Body of pancreas (tissue), 4 donors: ENCODE data around the gene WNT6.

Experiments
- CTCF ChIP-seq, 7 experiments: fragments of 450-650 bp in 4 of 7; fragments of 200-600 bp in 3 of 7; sonication (generic) in 3 of 7; IDR thresholded peaks; one replicate each; pipeline ENCODE4 v1.5.1; 2016 to 2019; ENCODE audit warnings: antibody characterized with exemption in 7 of 7
- POLR2A ChIP-seq, 3 donors: fragments of 450-650 bp; IDR thresholded peaks; one replicate each; pipeline ENCODE4 v1.6.1; 2016; ENCODE audit warnings: antibody characterized with exemption in 3 of 3, mild to moderate bottlenecking in 2 of 3

- TF ChIP-seq CTCF (IDR thresholded peaks at IDR 0.05) (no peak), POLR2A (IDR thresholded peaks at IDR 0.05) (no peak)
These were observed 38.7 kb upstream of the WNT6 start for GRCh38 chr2:218820746-218821369.
